SK-N-SH (cell line): ENCODE data around the gene ISLR. TPM values are rescaled to one million over a fixed set of nuclear protein-coding genes. Genes with fewer than 3 reads are reported as not detected.

Experiments
- CTCF ChIA-PET: fragments of 300-600, 350-600 bp; formaldehyde crosslinking; extraction: SDS; loops from one replicate; lab custom pipeline; 2021; lab: Yijun Ruan, JAX
- POLR2A ChIA-PET: fragments of 350-600 bp; sonication (Branson Sonifier 250); formaldehyde crosslinking; extraction: SDS; loops from one replicate; lab custom pipeline; 2020; ENCODE audit warnings: antibody characterized with exemption, inconsistent platforms; lab: Yijun Ruan, JAX
- DNase-seq: peaks from one replicate; pipeline ENCODE4 v3.0.0; 2012
- H2AFZ ChIP-seq: fragments of 200-600 bp; sonication (generic); 2 replicates; pipeline ENCODE4 v1.8.1; 2016; ENCODE audit warnings: antibody characterized with exemption, mild to moderate bottlenecking, low read depth
- H3F3A ChIP-seq: fragments of 200-600 bp; sonication (generic); replicated peaks from 2 replicates; pipeline ENCODE3; 2016; ENCODE audit warnings: antibody characterized with exemption, mild to moderate bottlenecking; ENCODE audit not compliant: insufficient read depth
- H3K27ac ChIP-seq, 2 experiments: fragments of 200-500 bp in 1 of 2; fragments of 200-600 bp in 1 of 2; sonication (Bioruptor generic) in 1 of 2; sonication (generic), shearing (Covaris generic) in 1 of 2; 2 replicates each; pipeline versions ENCODE4 v1.5.1 to v1.6.1; 2014 to 2016; ENCODE audit warnings: low read depth in 2 of 2, inconsistent platforms in 1 of 2, low read length in 1 of 2, mild to moderate bottlenecking in 1 of 2, mixed read lengths in 1 of 2
- H3K27me3 ChIP-seq: fragments of 200-600 bp; sonication (generic), shearing (Covaris generic); 2 replicates; pipeline ENCODE4 v1.6.1; 2016; ENCODE audit warnings: mixed run types; ENCODE audit not compliant: insufficient read depth
- H3K36me3 ChIP-seq, 2 experiments: fragments of 200-500 bp in 1 of 2; fragments of 200-600 bp in 1 of 2; sonication (Bioruptor generic) in 1 of 2; sonication (generic) in 1 of 2; replicated peaks in 1 of 2; 2 replicates each; pipeline versions ENCODE3 to v1.5.1; 2014 to 2016; ENCODE audit warnings: low read length in 1 of 2, mild to moderate bottlenecking in 1 of 2; ENCODE audit not compliant: insufficient read depth in 2 of 2, control insufficient read depth in 1 of 2
- H3K4me1 ChIP-seq, 2 experiments: fragments of 200-500 bp in 1 of 2; fragments of 200-600 bp in 1 of 2; sonication (Bioruptor generic) in 1 of 2; sonication (generic), shearing (Covaris generic) in 1 of 2; 2 replicates each; pipeline versions ENCODE4 v1.5.1 to v1.6.1; 2014 to 2016; ENCODE audit warnings: low read depth in 1 of 2, low read length in 1 of 2, mixed run types in 1 of 2; ENCODE audit not compliant: insufficient read depth in 2 of 2, control insufficient read depth in 1 of 2
- H3K4me2 ChIP-seq: fragments of 200-600 bp; sonication (generic), shearing (Covaris generic); 2 replicates; pipeline ENCODE4 v1.6.1; 2017; ENCODE audit warnings: mixed run types
- H3K4me3 ChIP-seq, 2 experiments: fragments of 200-500 bp in 1 of 2; fragments of 200-600 bp in 1 of 2; sonication (Bioruptor generic) in 1 of 2; sonication (generic), shearing (Covaris generic) in 1 of 2; 2 replicates each; pipeline versions ENCODE4 v1.5.1 to v1.8.1; 2014 to 2016; ENCODE audit warnings: low read depth in 2 of 2, inconsistent platforms in 1 of 2, low read length in 1 of 2, mild to moderate bottlenecking in 1 of 2, mixed read lengths in 1 of 2, moderate library complexity in 1 of 2
- H3K79me2 ChIP-seq: fragments of 200-600 bp; sonication (generic); 2 replicates; pipeline ENCODE4 v1.8.1; 2017; ENCODE audit warnings: mild to moderate bottlenecking; ENCODE audit not compliant: insufficient read depth
- H3K9ac ChIP-seq: fragments of 200-600 bp; sonication (generic); 2 replicates; pipeline ENCODE4 v1.6.1; 2017; ENCODE audit warnings: mixed run types
- H3K9me2 ChIP-seq: fragments of 200-600 bp; sonication (generic); 2 replicates; pipeline ENCODE4 v1.6.1; 2017; ENCODE audit warnings: mixed run types
- H3K9me3 ChIP-seq: fragments of 200-600 bp; sonication (generic); 2 replicates; pipeline ENCODE4 v1.6.1; 2017; ENCODE audit warnings: mixed run types, mild to moderate bottlenecking, moderate library complexity
- H4K20me1 ChIP-seq: fragments of 200-600 bp; sonication (generic); 2 replicates; pipeline ENCODE4 v1.6.1; 2017; ENCODE audit warnings: mild to moderate bottlenecking, mixed run types; ENCODE audit not compliant: insufficient read depth
- CHD2 ChIP-seq: fragments of 150-350 bp; IDR thresholded peaks from 2 replicates; pipeline ENCODE4 v1.6.1; 2018; ENCODE audit warnings: low read length; ENCODE audit not compliant: partially characterized antibody
- EZH2phosphoT487 ChIP-seq: fragments of 200-600 bp; sonication (generic); IDR thresholded peaks from 2 replicates; pipeline ENCODE4 v1.6.1; 2017; ENCODE audit warnings: low read depth, mixed run types, mild to moderate bottlenecking, antibody characterized with exemption, moderate library complexity, borderline replicate concordance
- JUND ChIP-seq: IDR thresholded peaks from 2 replicates; pipeline ENCODE4 v1.4.0; 2012
- MAX ChIP-seq: IDR thresholded peaks from 2 replicates; pipeline ENCODE4 v1.4.0; 2012; ENCODE audit warnings: low read depth
- MXI1 ChIP-seq: IDR thresholded peaks from 2 replicates; pipeline ENCODE4 v1.6.1; 2012; ENCODE audit warnings: mild to moderate bottlenecking, low read depth, low read length, improper control_type of control experiment
- NFIC ChIP-seq: IDR thresholded peaks from 2 replicates; pipeline ENCODE4 v1.4.0; 2012; ENCODE audit warnings: borderline replicate concordance
- PBX3 ChIP-seq: IDR thresholded peaks from 2 replicates; pipeline ENCODE4; 2012
- POLR2AphosphoS5 ChIP-seq: IDR thresholded peaks from 2 replicates; pipeline ENCODE4 v1.6.1; 2012; ENCODE audit warnings: low read depth, low read length
- RAD21 ChIP-seq: IDR thresholded peaks from 2 replicates; pipeline ENCODE4 v1.6.1; 2012; ENCODE audit warnings: mild to moderate bottlenecking, low read length
- RCOR1 ChIP-seq: fragments of 150-350 bp; IDR thresholded peaks from 2 replicates; pipeline ENCODE4 v1.6.1; 2017; ENCODE audit warnings: antibody characterized with exemption, low read length
- RXRA ChIP-seq: IDR thresholded peaks from 2 replicates; pipeline ENCODE4 v1.4.0; 2012; ENCODE audit warnings: low read depth, mild to moderate bottlenecking, borderline replicate concordance
- SMC3 ChIP-seq: IDR thresholded peaks from 2 replicates; pipeline ENCODE4 v1.6.1; 2012; ENCODE audit warnings: low read depth, low read length, improper control_type of control experiment
- TAF1 ChIP-seq: IDR thresholded peaks from 2 replicates; pipeline ENCODE4 v1.6.1; 2012; ENCODE audit warnings: low read depth, mild to moderate bottlenecking, low read length, moderate library complexity, borderline replicate concordance
- TCF12 ChIP-seq: IDR thresholded peaks from 2 replicates; pipeline ENCODE4 v1.4.0; 2012
- TEAD4 ChIP-seq: IDR thresholded peaks from 2 replicates; pipeline ENCODE4 v1.4.0; 2012; ENCODE audit warnings: mild to moderate bottlenecking, borderline replicate concordance; ENCODE audit not compliant: insufficient read depth
- YY1 ChIP-seq: IDR thresholded peaks from 2 replicates; pipeline ENCODE4 v1.4.0; 2012; ENCODE audit warnings: low read depth, mild to moderate bottlenecking
- ZBTB33 ChIP-seq: IDR thresholded peaks from 2 replicates; pipeline ENCODE4 v1.4.0; 2012; ENCODE audit warnings: low read depth, borderline replicate concordance
- WGBS: methylation state at CpG from one replicate; pipeline ENCODE4 v1.1.6; 2017; ENCODE audit warnings: low lambda C conversion rate; 5-methylcytosine and 5-hydroxymethylcytosine counted together
- polyA plus RNA-seq, 3 experiments: library from polyadenylated mRNA; depleted of rRNA; stranded (reverse); fragments of >200 nt; gene quantifications; 2 replicates each; pipeline ENCODE4 v1.2.3, GENCODE V29; 2012
- TF ChIP-seq, protein P1 (sequence below): IDR thresholded peaks from 2 replicates; pipeline ENCODE4 v1.6.1; 2012; ENCODE audit warnings: mild to moderate bottlenecking, low read depth, low read length, moderate library complexity
- TF ChIP-seq, protein P2 (sequence below): IDR thresholded peaks from 2 replicates; pipeline ENCODE4 v1.4.0; 2012; ENCODE audit warnings: low read depth, borderline replicate concordance

Gene ISLR
- polyA plus RNA-seq, 1 of the 3 experiments (the other 2 are of a cell fraction): 7.3 TPM

- Histone ChIP-seq H3K27ac (peak overlapping the region; percentile 80 to 97), H3K4me2 (peak overlapping the region; percentile 82; the same call in 1 of the 2 replicates), H3K9me3 (no peaks in the 10 kb centered on the region), H3K9me2 (no peaks in the 10 kb centered on the region), H3K4me1 (peaks cover 60 to 96% of the 10 kb centered on the region in 2 experiments), H3K27me3 (no peaks in the 10 kb centered on the region), H3K79me2 (peaks cover 21% of the 10 kb centered on the region; the same call in 1 of the 2 replicates), H3K36me3 (peaks cover 0 to 2% of the 10 kb centered on the region in 2 experiments), H3K9ac (peak overlapping the region; percentile 50; the same call in 1 of the 2 replicates), H3K4me3 (peak overlapping the region; percentile 17 to 50; a peak in 3 of 4 replicates), H4K20me1 (no peaks in the 10 kb centered on the region), H2AFZ (no peak overlapping the region), H3F3A (peaks cover 22% of the 10 kb centered on the region)
- peak; percentile 82 for DNase-seq
- ChIA-PET POLR2A (interaction anchor here (0.7 to 2.7 kb wide), 8 partner anchors 19 to 68 kb away, joined by 3 to 16 read pairs (median 4); no protein-coding TSS in a partner anchor), CTCF (interaction anchor here (1.0 to 10.7 kb wide), 14 partner anchors 16 to 118 kb away, joined by 3 to 85 read pairs (median 8); no protein-coding TSS in a partner anchor)
- 28% methylated on average over 3 of the region's 10 CpGs for WGBS
- TF ChIP-seq, protein P1, sequence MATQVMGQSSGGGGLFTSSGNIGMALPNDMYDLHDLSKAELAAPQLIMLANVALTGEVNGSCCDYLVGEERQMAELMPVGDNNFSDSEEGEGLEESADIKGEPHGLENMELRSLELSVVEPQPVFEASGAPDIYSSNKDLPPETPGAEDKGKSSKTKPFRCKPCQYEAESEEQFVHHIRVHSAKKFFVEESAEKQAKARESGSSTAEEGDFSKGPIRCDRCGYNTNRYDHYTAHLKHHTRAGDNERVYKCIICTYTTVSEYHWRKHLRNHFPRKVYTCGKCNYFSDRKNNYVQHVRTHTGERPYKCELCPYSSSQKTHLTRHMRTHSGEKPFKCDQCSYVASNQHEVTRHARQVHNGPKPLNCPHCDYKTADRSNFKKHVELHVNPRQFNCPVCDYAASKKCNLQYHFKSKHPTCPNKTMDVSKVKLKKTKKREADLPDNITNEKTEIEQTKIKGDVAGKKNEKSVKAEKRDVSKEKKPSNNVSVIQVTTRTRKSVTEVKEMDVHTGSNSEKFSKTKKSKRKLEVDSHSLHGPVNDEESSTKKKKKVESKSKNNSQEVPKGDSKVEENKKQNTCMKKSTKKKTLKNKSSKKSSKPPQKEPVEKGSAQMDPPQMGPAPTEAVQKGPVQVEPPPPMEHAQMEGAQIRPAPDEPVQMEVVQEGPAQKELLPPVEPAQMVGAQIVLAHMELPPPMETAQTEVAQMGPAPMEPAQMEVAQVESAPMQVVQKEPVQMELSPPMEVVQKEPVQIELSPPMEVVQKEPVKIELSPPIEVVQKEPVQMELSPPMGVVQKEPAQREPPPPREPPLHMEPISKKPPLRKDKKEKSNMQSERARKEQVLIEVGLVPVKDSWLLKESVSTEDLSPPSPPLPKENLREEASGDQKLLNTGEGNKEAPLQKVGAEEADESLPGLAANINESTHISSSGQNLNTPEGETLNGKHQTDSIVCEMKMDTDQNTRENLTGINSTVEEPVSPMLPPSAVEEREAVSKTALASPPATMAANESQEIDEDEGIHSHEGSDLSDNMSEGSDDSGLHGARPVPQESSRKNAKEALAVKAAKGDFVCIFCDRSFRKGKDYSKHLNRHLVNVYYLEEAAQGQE: 0 out of 2 replicates have a peak, but pooled peaks have one; percentile 21
- TF ChIP-seq RCOR1 (no peak), RAD21 (peak; percentile 39), CHD2 (no peak), MXI1 (peak; percentile 35; the same call in 1 of the 2 replicates), POLR2AphosphoS5 (peak; percentile 67), JUND (no peak), TCF12 (peak; percentile 44; the same call in 1 of the 2 replicates), EZH2phosphoT487 (no peak), MAX (0 out of 2 replicates have a peak, but pooled peaks have one; percentile 38)
Observed at GRCh38 chr15:74203914-74204431, 30.5 kb downstream of the ISLR start.

GRCh38 chr15:74205582-74205947 is 32.1 kb downstream of the ISLR start:
- peaks cover 10% of the 10 kb centered on the region; the same call in 1 of the 2 replicates for H3K79me2 ChIP-seq
- H3K4me2 ChIP-seq: no peak overlapping the region
- H3K9ac ChIP-seq: no peak overlapping the region
- H3K36me3 ChIP-seq: no peaks in the 10 kb centered on the region
- H4K20me1 ChIP-seq: no peaks in the 10 kb centered on the region
- peaks cover 61 to 90% of the 10 kb centered on the region in 2 experiments for H3K4me1 ChIP-seq
- no peak overlapping the region for H3K4me3 ChIP-seq
- H3K9me3 ChIP-seq: no peaks in the 10 kb centered on the region
- no peak for DNase-seq
- POLR2A ChIA-PET: interaction anchor here (0.6 to 1.1 kb wide), 2 partner anchors 75 to 86 kb away, joined by 3 to 6 read pairs; partner anchors contain the start of gene ISLR2
- H3K9me2 ChIP-seq: no peaks in the 10 kb centered on the region
- WGBS: 80% methylated on average over 1 of the region's 4 CpGs
- CTCF ChIA-PET: interaction anchor here (0.9 to 2.7 kb wide), 6 partner anchors 11 to 102 kb away, joined by 3 to 11 read pairs (median 4); no protein-coding TSS in a partner anchor
- H3K27ac ChIP-seq: peak overlapping the region in 1 of 2 experiments; percentile 54; a peak in 1 of 4 replicates
- peaks cover 31% of the 10 kb centered on the region for H3F3A ChIP-seq
- no peak overlapping the region for H2AFZ ChIP-seq
- H3K27me3 ChIP-seq: no peaks in the 10 kb centered on the region
- TF ChIP-seq, protein P2, sequence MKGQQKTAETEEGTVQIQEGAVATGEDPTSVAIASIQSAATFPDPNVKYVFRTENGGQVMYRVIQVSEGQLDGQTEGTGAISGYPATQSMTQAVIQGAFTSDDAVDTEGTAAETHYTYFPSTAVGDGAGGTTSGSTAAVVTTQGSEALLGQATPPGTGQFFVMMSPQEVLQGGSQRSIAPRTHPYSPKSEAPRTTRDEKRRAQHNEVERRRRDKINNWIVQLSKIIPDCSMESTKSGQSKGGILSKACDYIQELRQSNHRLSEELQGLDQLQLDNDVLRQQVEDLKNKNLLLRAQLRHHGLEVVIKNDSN: no peak
- no peak for TF ChIP-seq PBX3
- TF ChIP-seq NFIC: no peak
- TF ChIP-seq YY1: no peak
- TF ChIP-seq RXRA: no peak
- no peak for TF ChIP-seq JUND
- no peak for TF ChIP-seq RCOR1
- no peak for TF ChIP-seq TEAD4
- TF ChIP-seq ZBTB33: no peak
- TF ChIP-seq TAF1: no peak
- no peak for TF ChIP-seq SMC3
